ENCODE measurements around the gene ASXL3. TPM values are rescaled to one million over a fixed set of nuclear protein-coding genes. Genes with fewer than 3 reads are reported as not detected.

The ASXL3 gene
- total and polyA plus RNA-seq, 9 of the 15 experiments (the other 6 are each of a cell fraction or from before 2014, with no cell fraction given), result not detected

- no peak overlapping the region for H3K4me3 ChIP-seq
- no peaks in the 10 kb centered on the region for H3K9me1 ChIP-seq (ENCODE audit: control insufficient read depth, insufficient read depth, low read length)
- 0% methylated on average over 1 of the region's 1 CpG for WGBS (ENCODE audit: insufficient coverage, low coverage, missing lambda C conversion rate)
- H3K4me2 ChIP-seq (ENCODE audit: insufficient read depth, low read length), result no peak overlapping the region
- FAIRE-seq (no peak), DNase-seq (ENCODE audit: extremely low read depth in 1 of 4, low spot score in 3 of 4) (no peak), ATAC-seq (no peak)
- BruUV-seq (replicated peaks), result no TSS peak
- H3K9ac ChIP-seq (ENCODE audit: insufficient read depth in 1 of 2, low read depth in 2 of 2, low read length in 2 of 2), result no peak overlapping the region
- H3K9me3 ChIP-seq (replicated peaks; ENCODE audit: control insufficient read depth, insufficient read depth, low read depth, low read length), result peaks cover 3% of the 10 kb centered on the region; the same call in 1 of the 2 replicates
- no peaks in the 10 kb centered on the region for H3K79me2 ChIP-seq (ENCODE audit: control insufficient read depth, insufficient read depth, low read length)
- H3K27ac ChIP-seq (ENCODE audit: extremely low read depth, low read depth, low read length), result no peak overlapping the region
- ChIA-PET CTCF (ENCODE audit: low intra/inter-chr PET ratio) (no interaction called here), POLR2A (no interaction called here)
- intact Hi-C loops (cut with micrococcal nuclease) (no loop called here), in situ Hi-C loops (cut with MboI) (no loop called here)
- H3K4me1 ChIP-seq (replicated peaks in 1 of 2; ENCODE audit: control insufficient read depth in 2 of 2, insufficient read depth in 2 of 2, low read length in 2 of 2), result no peaks in the 10 kb centered on the region
- no peaks in the 10 kb centered on the region for H4K20me1 ChIP-seq (replicated peaks; ENCODE audit: control insufficient read depth, insufficient read depth, low read length)
- no peaks in the 10 kb centered on the region; a peak in 1 of 5 replicates for H3K27me3 ChIP-seq (ENCODE audit: control insufficient read depth in 2 of 2, insufficient read depth in 2 of 2, low read length in 2 of 2)
- no peak for TF ChIP-seq YY1 (IDR thresholded peaks at IDR 0.05; ENCODE audit: borderline replicate concordance in 1 of 3, control insufficient read depth in 1 of 3, extremely low read depth in 1 of 3, insufficient read depth in 3 of 3, insufficient read length in 1 of 3, insufficient replicate concordance in 2 of 3, low read depth in 1 of 3, low read length in 2 of 3)
- TF ChIP-seq ZNF143 (CRISPR knock-in tag; IDR thresholded peaks at IDR 0.05), result no peak
- TF ChIP-seq ZKSCAN8 (CRISPR knock-in tag; IDR thresholded peaks at IDR 0.05), result no peak
- no peak for TF ChIP-seq E2F4 (CRISPR knock-in tag; IDR thresholded peaks at IDR 0.05; ENCODE audit: low read depth)
- no peaks in the 10 kb centered on the region for H3K36me3 ChIP-seq (ENCODE audit: control insufficient read depth, insufficient read depth, low read length)
- no peak overlapping the region for H2AFZ ChIP-seq (ENCODE audit: low read depth, low read length)
These were observed 45.0 kb upstream of the ASXL3 start for GRCh38 chr18:33532978-33533377.

GRCh38 chr18:33536904-33537303 lies 41.1 kb upstream of the ASXL3 start:
- ATAC-seq (no peak), DNase-seq (ENCODE audit: extremely low read depth in 1 of 4, low spot score in 3 of 4) (no peak), FAIRE-seq (no peak)
- no peak overlapping the region for H3K4me2 ChIP-seq (ENCODE audit: insufficient read depth, low read length)
- H3K9me3 ChIP-seq (replicated peaks; ENCODE audit: control insufficient read depth, insufficient read depth, low read depth, low read length), result no peaks in the 10 kb centered on the region
- CTCF ChIA-PET (ENCODE audit: low intra/inter-chr PET ratio), result no interaction called here
- no peaks in the 10 kb centered on the region for H4K20me1 ChIP-seq (replicated peaks; ENCODE audit: control insufficient read depth, insufficient read depth, low read length)
- H3K9me1 ChIP-seq (ENCODE audit: control insufficient read depth, insufficient read depth, low read length), result no peaks in the 10 kb centered on the region
- BruUV-seq (replicated peaks), result no TSS peak
- H3K4me1 ChIP-seq (replicated peaks in 1 of 2; ENCODE audit: control insufficient read depth in 2 of 2, insufficient read depth in 2 of 2, low read length in 2 of 2), result no peaks in the 10 kb centered on the region
- 0% methylated on average over 1 of the region's 1 CpG for WGBS (ENCODE audit: insufficient coverage, low coverage, missing lambda C conversion rate)
- H3K4me3 ChIP-seq, result no peak overlapping the region
- no peaks in the 10 kb centered on the region for H3K79me2 ChIP-seq (ENCODE audit: control insufficient read depth, insufficient read depth, low read length)
- H3K27me3 ChIP-seq (ENCODE audit: control insufficient read depth in 2 of 2, insufficient read depth in 2 of 2, low read length in 2 of 2), result no peaks in the 10 kb centered on the region
- H3K27ac ChIP-seq (ENCODE audit: extremely low read depth, low read depth, low read length), result no peak overlapping the region
- H3K9ac ChIP-seq (ENCODE audit: insufficient read depth in 1 of 2, low read depth in 2 of 2, low read length in 2 of 2), result no peak overlapping the region
- POLR2A ChIA-PET, result no interaction called here
- intact Hi-C loops (cut with micrococcal nuclease) (no loop called here), in situ Hi-C loops (cut with MboI) (no loop called here)
- no peaks in the 10 kb centered on the region for H3K36me3 ChIP-seq (ENCODE audit: control insufficient read depth, insufficient read depth, low read length)
- no peak overlapping the region for H2AFZ ChIP-seq (ENCODE audit: low read depth, low read length)
- TF ChIP-seq TAF7 (tag; IDR thresholded peaks at IDR 0.05) (no peak), CBX8 (IDR thresholded peaks at IDR 0.05; ENCODE audit: borderline replicate concordance, extremely low read depth, low read depth, low read length, poor library complexity, severe bottlenecking) (no peak), KLF10 (CRISPR knock-in tag; IDR thresholded peaks at IDR 0.05) (no peak), ELF1 (tag; IDR thresholded peaks at IDR 0.05) (no peak)

All from K562 (cell line).